Smooth muscle cell (in vitro differentiated cells): ENCODE results near the gene NBEA. TPM values are rescaled to one million over a fixed set of nuclear protein-coding genes. Genes with fewer than 3 reads are reported as not detected.

Experiments
- DNase-seq: peaks from one replicate; lab custom pipeline; 2025; ENCODE audit not compliant: unreplicated experiment; lab: John Stamatoyannopoulos, UW
- H2AFZ ChIP-seq: fragments of 200-600 bp; sonication (generic); 2 replicates; pipeline ENCODE4 v1.6.0; 2016; ENCODE audit warnings: antibody characterized with exemption, low read depth, mild to moderate bottlenecking
- H3F3A ChIP-seq: fragments of 200-600 bp; sonication (generic); 2 replicates; pipeline ENCODE4 v1.6.0; 2017; ENCODE audit warnings: antibody characterized with exemption, low read depth
- H3K27ac ChIP-seq: fragments of 200-600 bp; sonication (generic); 2 replicates; pipeline ENCODE4 v1.5.1; 2016; ENCODE audit warnings: low read depth, mild to moderate bottlenecking
- H3K27me3 ChIP-seq: fragments of 200-600 bp; sonication (generic); 2 replicates; pipeline ENCODE4 v1.6.1; 2016; ENCODE audit warnings: low read depth, mild to moderate bottlenecking
- H3K36me3 ChIP-seq: fragments of 200-600 bp; sonication (generic); 2 replicates; pipeline ENCODE4 v1.5.1; 2016; ENCODE audit warnings: low read depth
- H3K4me1 ChIP-seq: fragments of 200-600 bp; sonication (generic); 2 replicates; pipeline ENCODE4 v1.5.1; 2016; ENCODE audit warnings: low read depth
- H3K4me2 ChIP-seq: fragments of 200-600 bp; sonication (generic); 2 replicates; pipeline ENCODE4 v1.6.0; 2016; ENCODE audit warnings: mild to moderate bottlenecking
- H3K4me3 ChIP-seq: fragments of 200-600 bp; sonication (generic); 2 replicates; pipeline ENCODE4 v1.5.1; 2016; ENCODE audit warnings: mild to moderate bottlenecking
- H3K79me2 ChIP-seq: fragments of 200-600 bp; sonication (generic); 2 replicates; pipeline ENCODE4 v1.6.0; 2016; ENCODE audit warnings: low read depth, mild to moderate bottlenecking
- H3K9ac ChIP-seq: fragments of 200-600 bp; sonication (generic); 2 replicates; pipeline ENCODE4 v1.6.0; 2016; ENCODE audit warnings: low read depth
- H3K9me3 ChIP-seq: fragments of 200-600 bp; sonication (generic); replicated peaks from 2 replicates; pipeline ENCODE4 v1.5.1; 2016; ENCODE audit warnings: low read depth
- H4K20me1 ChIP-seq: fragments of 200-600 bp; sonication (generic); 2 replicates; pipeline ENCODE4 v1.6.0; 2016; ENCODE audit warnings: low read depth
- WGBS: methylation state at CpG from one replicate; pipeline ENCODE4 v1.1.7; 2016; ENCODE audit warnings: low lambda C conversion rate; 5-methylcytosine and 5-hydroxymethylcytosine counted together
- polyA plus RNA-seq: library from polyadenylated mRNA; unstranded; fragments of >200 nt; fragmentation: Nextera tagmentation; extraction: Ambion mirVana; gene quantifications from 2 replicates; pipeline ENCODE4 v1.2.1, GENCODE V29; 2016
- total RNA-seq: library from RNA; depleted of rRNA; stranded (reverse); fragments of >200 nt; gene quantifications from 2 replicates; pipeline ENCODE4 v1.2.3, GENCODE V29; 2014
- TF ChIP-seq, protein P1 (sequence below): fragments of 200-600 bp; sonication (generic); IDR thresholded peaks from 2 replicates; pipeline ENCODE4 v1.5.1; 2017; ENCODE audit warnings: borderline replicate concordance, mild to moderate bottlenecking, antibody characterized with exemption; ENCODE audit not compliant: insufficient read depth, poor library complexity, severe bottlenecking

Gene NBEA
- total and polyA plus RNA-seq, 2 experiments from 2014 or later, result 3.6 to 11.7 TPM

DNA sequence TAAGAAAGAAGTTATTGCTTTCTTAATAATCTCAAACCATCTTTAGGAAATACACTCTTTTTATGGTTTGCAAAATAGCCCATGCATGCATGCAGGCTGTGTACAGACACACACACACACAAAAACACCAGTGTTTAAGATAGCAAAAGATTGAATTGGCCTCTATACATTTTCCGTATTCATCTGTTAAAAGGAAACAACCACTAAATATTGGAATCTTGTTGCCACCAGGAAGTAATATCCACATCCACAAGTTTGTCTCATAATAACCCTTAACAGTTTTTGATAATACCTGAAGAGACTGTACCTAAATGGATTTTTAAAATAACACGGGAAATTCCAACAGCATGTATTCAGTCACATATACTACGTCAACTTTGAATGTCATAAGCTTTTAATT lies 541.7 kb downstream of the NBEA start:
- Histone ChIP-seq H4K20me1 (peaks cover 4% of the 10 kb centered on the region), H3K36me3 (no peaks in the 10 kb centered on the region), H3K27me3 (peaks cover 67% of the 10 kb centered on the region), H3K4me1 (peaks cover 8% of the 10 kb centered on the region), H2AFZ (no peak overlapping the region), H3K9ac (no peak overlapping the region), H3K27ac (no peak overlapping the region), H3K4me2 (no peak overlapping the region), H3K9me3 (no peaks in the 10 kb centered on the region), H3K4me3 (no peak overlapping the region), H3K79me2 (no peaks in the 10 kb centered on the region), H3F3A (no peaks in the 10 kb centered on the region)
- 89% methylated on average over 3 of the region's 3 CpGs for WGBS
- no peak for DNase-seq
- TF ChIP-seq, protein P1, sequence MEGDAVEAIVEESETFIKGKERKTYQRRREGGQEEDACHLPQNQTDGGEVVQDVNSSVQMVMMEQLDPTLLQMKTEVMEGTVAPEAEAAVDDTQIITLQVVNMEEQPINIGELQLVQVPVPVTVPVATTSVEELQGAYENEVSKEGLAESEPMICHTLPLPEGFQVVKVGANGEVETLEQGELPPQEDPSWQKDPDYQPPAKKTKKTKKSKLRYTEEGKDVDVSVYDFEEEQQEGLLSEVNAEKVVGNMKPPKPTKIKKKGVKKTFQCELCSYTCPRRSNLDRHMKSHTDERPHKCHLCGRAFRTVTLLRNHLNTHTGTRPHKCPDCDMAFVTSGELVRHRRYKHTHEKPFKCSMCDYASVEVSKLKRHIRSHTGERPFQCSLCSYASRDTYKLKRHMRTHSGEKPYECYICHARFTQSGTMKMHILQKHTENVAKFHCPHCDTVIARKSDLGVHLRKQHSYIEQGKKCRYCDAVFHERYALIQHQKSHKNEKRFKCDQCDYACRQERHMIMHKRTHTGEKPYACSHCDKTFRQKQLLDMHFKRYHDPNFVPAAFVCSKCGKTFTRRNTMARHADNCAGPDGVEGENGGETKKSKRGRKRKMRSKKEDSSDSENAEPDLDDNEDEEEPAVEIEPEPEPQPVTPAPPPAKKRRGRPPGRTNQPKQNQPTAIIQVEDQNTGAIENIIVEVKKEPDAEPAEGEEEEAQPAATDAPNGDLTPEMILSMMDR, result no peak

DNA sequence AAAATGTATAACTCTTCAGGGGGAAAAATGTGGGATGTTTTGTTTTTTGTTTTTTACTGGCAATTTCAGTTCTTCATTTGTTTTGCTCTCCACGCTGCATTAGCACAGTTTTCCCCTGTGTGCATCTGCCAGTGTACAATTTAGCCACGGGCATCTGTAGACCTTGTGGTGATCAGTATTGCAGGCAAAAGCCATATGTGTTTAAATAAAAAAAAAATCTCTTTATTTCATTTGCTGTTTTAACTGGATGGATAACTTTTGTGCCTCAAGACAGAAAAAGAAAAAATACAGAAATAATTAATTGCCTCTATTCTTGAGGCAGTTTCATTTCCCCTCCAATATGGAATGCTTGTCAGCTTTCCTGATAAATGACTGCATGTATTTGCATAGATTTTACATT lies 542.3 kb downstream of the NBEA start:
- TF ChIP-seq, protein P1, result no peak
- no peaks in the 10 kb centered on the region for H3F3A ChIP-seq
- no peak overlapping the region for H3K4me3 ChIP-seq
- H2AFZ ChIP-seq, result no peak overlapping the region
- WGBS, result 88% methylated on average over 2 of the region's 2 CpGs
- DNase-seq, result no peak
- no peaks in the 10 kb centered on the region for H4K20me1 ChIP-seq
- H3K27me3 ChIP-seq, result peaks cover 61% of the 10 kb centered on the region
- H3K4me1 ChIP-seq, result peaks cover 4% of the 10 kb centered on the region
- no peak overlapping the region for H3K4me2 ChIP-seq
- no peak overlapping the region for H3K9ac ChIP-seq
- no peaks in the 10 kb centered on the region for H3K9me3 ChIP-seq
- no peaks in the 10 kb centered on the region for H3K36me3 ChIP-seq
- H3K27ac ChIP-seq, result no peak overlapping the region
- H3K79me2 ChIP-seq, result no peaks in the 10 kb centered on the region

DNA sequence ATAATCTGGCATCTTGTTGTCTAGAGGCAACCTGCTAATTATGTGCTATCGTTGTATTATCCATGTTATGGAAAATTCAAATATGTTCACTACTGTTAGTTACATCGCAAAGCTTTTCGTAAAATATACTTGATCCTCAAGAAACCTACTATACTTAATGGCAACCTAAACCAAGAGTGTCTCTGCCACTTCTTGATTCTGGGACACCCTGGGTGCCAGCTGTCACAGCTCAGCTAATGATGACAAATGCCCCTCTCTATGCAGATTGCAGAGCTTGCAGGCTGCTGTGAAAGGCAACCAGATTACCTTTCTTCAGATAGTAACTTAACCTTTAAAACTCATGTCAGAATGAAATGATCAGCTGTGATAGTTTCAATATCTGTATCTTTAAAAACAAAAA lies 543.4 kb downstream of the NBEA start:
- H4K20me1 ChIP-seq, result no peaks in the 10 kb centered on the region
- H3K27me3 ChIP-seq, result peaks cover 50% of the 10 kb centered on the region
- no peak overlapping the region for H3K4me2 ChIP-seq
- H3K27ac ChIP-seq, result no peak overlapping the region
- H2AFZ ChIP-seq, result no peak overlapping the region
- no peaks in the 10 kb centered on the region for H3K36me3 ChIP-seq
- WGBS, result 98% methylated on average over 3 of the region's 3 CpGs
- H3K9ac ChIP-seq, result no peak overlapping the region
- no peak overlapping the region for H3K4me3 ChIP-seq
- TF ChIP-seq, protein P1, result no peak
- no peaks in the 10 kb centered on the region for H3F3A ChIP-seq
- no peaks in the 10 kb centered on the region for H3K4me1 ChIP-seq
- no peak for DNase-seq
- H3K9me3 ChIP-seq, result no peaks in the 10 kb centered on the region
- no peaks in the 10 kb centered on the region for H3K79me2 ChIP-seq

DNA sequence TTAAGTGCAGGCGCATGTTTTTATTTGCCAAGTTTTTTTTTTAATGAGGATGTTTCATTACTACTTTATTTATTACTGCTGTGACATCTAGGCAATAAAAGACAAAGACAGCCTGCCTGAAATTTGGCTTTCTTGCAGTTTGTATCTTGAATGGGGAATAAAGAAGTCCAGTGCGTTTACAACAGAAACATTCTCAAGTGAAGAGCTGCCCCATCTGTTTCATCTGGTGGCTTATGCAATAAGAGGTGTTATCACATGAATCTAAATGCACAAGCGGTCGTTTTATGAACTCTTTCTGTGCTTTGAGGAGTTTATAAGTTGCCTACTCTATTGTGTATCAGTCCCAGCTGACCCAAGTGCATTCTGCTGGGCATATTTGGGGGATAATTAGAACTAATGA lies 547.0 kb downstream of the NBEA start:
- WGBS, result 55% methylated on average over 4 of the region's 4 CpGs
- Histone ChIP-seq H4K20me1 (no peaks in the 10 kb centered on the region), H3K4me3 (no peak overlapping the region), H3K4me2 (no peak overlapping the region), H3K9ac (no peak overlapping the region), H2AFZ (no peak overlapping the region), H3K36me3 (no peaks in the 10 kb centered on the region), H3K27me3 (peaks cover 21% of the 10 kb centered on the region), H3K4me1 (no peaks in the 10 kb centered on the region), H3F3A (no peaks in the 10 kb centered on the region), H3K9me3 (no peaks in the 10 kb centered on the region), H3K27ac (no peak overlapping the region), H3K79me2 (no peaks in the 10 kb centered on the region)
- no peak for DNase-seq
- TF ChIP-seq, protein P1, result no peak
